ENCODE data around the gene CLDN6. TPM values are rescaled to one million over a fixed set of nuclear protein-coding genes. Genes with fewer than 3 reads are reported as not detected.

The CLDN6 gene
- total and polyA plus RNA-seq, 9 of the 15 experiments (the other 6 are each of a cell fraction or from before 2014, with no cell fraction given) = 0.22 to 0.75 (median 0.38) TPM; not detected in 3

DNA sequence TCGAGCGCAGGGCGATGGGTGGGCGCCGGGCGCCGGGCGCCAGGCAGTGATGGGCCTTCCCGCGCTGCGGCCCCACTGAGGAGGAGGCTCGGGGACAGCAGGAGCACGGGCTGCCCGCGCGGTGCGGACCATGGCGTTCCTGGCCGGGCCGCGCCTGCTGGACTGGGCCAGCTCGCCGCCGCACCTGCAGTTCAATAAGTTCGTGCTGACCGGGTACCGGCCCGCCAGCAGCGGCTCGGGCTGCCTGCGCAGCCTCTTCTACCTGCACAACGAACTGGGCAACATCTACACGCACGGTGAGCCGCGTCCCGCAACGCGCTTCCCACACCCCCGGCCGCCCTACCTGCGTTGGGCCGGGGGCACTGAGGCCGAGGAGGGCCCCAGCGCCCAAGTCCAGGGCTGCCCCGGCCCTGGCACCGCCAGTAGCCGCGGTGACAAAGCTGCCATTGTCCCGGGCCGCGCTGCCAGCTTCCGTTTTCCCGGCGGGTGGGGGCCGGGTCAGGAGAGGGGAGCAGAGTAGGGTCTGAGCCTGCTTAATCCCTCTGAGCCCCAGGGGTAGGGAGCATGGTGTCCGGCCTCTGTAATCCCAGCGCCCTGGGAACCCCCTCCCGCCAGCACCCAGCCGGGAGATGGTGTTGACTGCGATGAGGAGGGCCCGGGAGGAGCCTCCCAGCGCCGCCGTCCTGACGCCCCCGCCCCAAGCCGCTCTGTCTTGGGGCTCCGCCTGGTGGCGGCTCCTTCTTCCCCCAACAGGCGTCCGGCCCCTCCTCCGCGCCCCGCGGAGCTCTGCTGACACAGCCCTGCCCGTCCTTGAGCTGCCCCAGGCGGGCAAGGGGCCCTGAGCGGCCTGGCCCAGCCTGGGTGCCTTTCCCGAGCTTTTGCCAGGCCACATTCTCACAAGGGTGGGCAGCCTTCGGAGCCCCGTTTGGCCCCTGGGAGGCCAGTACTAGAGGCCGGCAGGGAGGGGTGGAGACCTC lies 48.1 kb downstream of the CLDN6 start (continued):
- TF ChIP-seq, protein P1, sequence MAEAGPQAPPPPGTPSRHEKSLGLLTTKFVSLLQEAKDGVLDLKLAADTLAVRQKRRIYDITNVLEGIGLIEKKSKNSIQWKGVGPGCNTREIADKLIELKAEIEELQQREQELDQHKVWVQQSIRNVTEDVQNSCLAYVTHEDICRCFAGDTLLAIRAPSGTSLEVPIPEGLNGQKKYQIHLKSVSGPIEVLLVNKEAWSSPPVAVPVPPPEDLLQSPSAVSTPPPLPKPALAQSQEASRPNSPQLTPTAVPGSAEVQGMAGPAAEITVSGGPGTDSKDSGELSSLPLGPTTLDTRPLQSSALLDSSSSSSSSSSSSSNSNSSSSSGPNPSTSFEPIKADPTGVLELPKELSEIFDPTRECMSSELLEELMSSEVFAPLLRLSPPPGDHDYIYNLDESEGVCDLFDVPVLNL (CRISPR knock-in tag; IDR thresholded peaks at IDR 0.05; ENCODE audit: low read depth) = no peak
- TF ChIP-seq CBX1 (IDR thresholded peaks at IDR 0.05; ENCODE audit: low read depth) = no peak
- TF ChIP-seq CXXC5 (CRISPR knock-in tag; IDR thresholded peaks at IDR 0.05) = peak; percentile 86
- TF ChIP-seq ZKSCAN1 (IDR thresholded peaks at IDR 0.05; ENCODE audit: low read depth, low read length) = no peak
- TF ChIP-seq KAT7 (CRISPR knock-in tag; IDR thresholded peaks at IDR 0.05; ENCODE audit: borderline replicate concordance) = peak; percentile 62; the same call in 1 of the 2 replicates
- peak in 1 of 2 experiments; percentile 87; a peak in 3 of 4 replicates for TF ChIP-seq UBTF (IDR thresholded peaks at IDR 0.05; ENCODE audit: borderline replicate concordance in 1 of 2, low read depth in 2 of 2, low read length in 2 of 2)
- TF ChIP-seq ZNF239 (CRISPR knock-in tag; IDR thresholded peaks at IDR 0.05) = no peak
- TF ChIP-seq NR2C2 (CRISPR knock-in tag; IDR thresholded peaks at IDR 0.05) = peak; percentile 39; the same call in 1 of the 2 replicates
- no peak for TF ChIP-seq NR2C2 (tag; IDR thresholded peaks at IDR 0.05)
- TF ChIP-seq ZNF76 (CRISPR knock-in tag; IDR thresholded peaks at IDR 0.05; ENCODE audit: borderline replicate concordance) = no peak
- TF ChIP-seq MAZ (CRISPR knock-in tag; conservative IDR thresholded peaks at IDR 0.05 in 1 of 2, IDR thresholded peaks at IDR 0.05 in 1 of 2) = peak; percentile 90 to 97
- 0 out of 2 replicates have a peak, but pooled peaks have one; percentile 23 for TF ChIP-seq ZEB2 (IDR thresholded peaks at IDR 0.05)
- TF ChIP-seq CCNT2 (IDR thresholded peaks at IDR 0.05; ENCODE audit: borderline replicate concordance, extremely low read depth, insufficient read length, low read depth, low read length) = peak; percentile 82
- peak; percentile 46 for TF ChIP-seq CREM (IDR thresholded peaks at IDR 0.05; ENCODE audit: low read depth)
- TF ChIP-seq TFAP4 (CRISPR knock-in tag; IDR thresholded peaks at IDR 0.05; ENCODE audit: borderline replicate concordance) = peak; percentile 58; the same call in 1 of the 2 replicates
- no peak for TF ChIP-seq STAT5B (CRISPR knock-in tag; IDR thresholded peaks at IDR 0.05)
- peak; percentile 72; the same call in 1 of the 2 replicates for TF ChIP-seq LCOR (CRISPR knock-in tag; IDR thresholded peaks at IDR 0.05)
- TF ChIP-seq XRCC5 (IDR thresholded peaks at IDR 0.05; ENCODE audit: low read depth, low read length) = peak; percentile 81; the same call in 1 of the 2 replicates
- TF ChIP-seq YY1 (IDR thresholded peaks at IDR 0.05; ENCODE audit: borderline replicate concordance in 1 of 3, control insufficient read depth in 1 of 3, extremely low read depth in 1 of 3, insufficient read depth in 3 of 3, insufficient read length in 1 of 3, insufficient replicate concordance in 2 of 3, low read depth in 1 of 3, low read length in 2 of 3) = peak in 1 of 3 experiments; percentile 52
- peak; percentile 30; the same call in 1 of the 2 replicates for TF ChIP-seq SMC3 (conservative IDR thresholded peaks at IDR 0.05; ENCODE audit: insufficient read depth, low read depth, low read length)
- TF ChIP-seq CCAR2 (IDR thresholded peaks at IDR 0.05; ENCODE audit: low read depth, low read length) = no peak
- no peak for TF ChIP-seq TBP (optimal IDR thresholded peaks at IDR 0.05; ENCODE audit: low read depth, low read length)

All from K562 (cell line).